Astrocyte (in vitro differentiated cells and primary cell): ENCODE results near the gene FCRLB. TPM values are rescaled to one million over a fixed set of nuclear protein-coding genes. Genes with fewer than 3 reads are reported as not detected.

Experiments
- DNase-seq: peaks from one replicate; pipeline ENCODE4 v3.0.0-alpha.2; 2010; ENCODE audit warnings: low read depth
- FAIRE-seq: peaks from 2 replicates; lab custom pipeline; 2011; peaks lifted over from hg19 to GRCh38; lab: Jason Lieb, UNC
- H2AFZ ChIP-seq: 2 replicates; pipeline ENCODE4 v1.6.0; 2012; ENCODE audit warnings: low read depth, low read length, inconsistent platforms
- H3K27ac ChIP-seq: 2 replicates; pipeline ENCODE4 v1.5.1; 2011; ENCODE audit warnings: low read depth, low read length, inconsistent platforms
- H3K27me3 ChIP-seq: 2 replicates; pipeline ENCODE4 v1.6.0; 2011; ENCODE audit warnings: low read length, inconsistent platforms; ENCODE audit not compliant: insufficient read depth
- H3K36me3 ChIP-seq: 2 replicates; pipeline ENCODE4 v1.5.1; 2011; ENCODE audit warnings: low read length, inconsistent platforms; ENCODE audit not compliant: insufficient read depth
- H3K4me1 ChIP-seq: 2 replicates; pipeline ENCODE4 v1.5.1; 2011; ENCODE audit warnings: low read length, inconsistent platforms; ENCODE audit not compliant: insufficient read depth
- H3K4me2 ChIP-seq: 2 replicates; pipeline ENCODE4 v1.6.0; 2012; ENCODE audit warnings: low read length, inconsistent platforms
- H3K4me3 ChIP-seq: 2 replicates; pipeline ENCODE4 v1.5.1; 2011; ENCODE audit warnings: low read depth, mild to moderate bottlenecking, low read length, inconsistent platforms; ENCODE audit not compliant: insufficient read depth
- H3K79me2 ChIP-seq: 2 replicates; pipeline ENCODE4 v1.6.0; 2012; ENCODE audit warnings: mild to moderate bottlenecking, low read length, inconsistent platforms; ENCODE audit not compliant: insufficient read depth
- H3K9ac ChIP-seq: 2 replicates; pipeline ENCODE4 v1.6.0; 2012; ENCODE audit warnings: mild to moderate bottlenecking, low read length, inconsistent platforms
- H3K9me3 ChIP-seq: 2 replicates; pipeline ENCODE4 v1.5.1; 2012; ENCODE audit warnings: low read depth, mild to moderate bottlenecking, low read length, inconsistent platforms; ENCODE audit not compliant: insufficient read depth
- H4K20me1 ChIP-seq: 2 replicates; pipeline ENCODE4 v1.6.0; 2012; ENCODE audit warnings: low read length, inconsistent platforms; ENCODE audit not compliant: insufficient read depth
- H3K27ac Mint-ChIP-seq: one replicate; pipeline ENCODE4 v1.8.0; 2021; ENCODE audit warnings: mild to moderate bottlenecking, mixed read lengths; ENCODE audit not compliant: unreplicated experiment
- H3K27me3 Mint-ChIP-seq: one replicate; pipeline ENCODE4 v1.8.0; 2021; ENCODE audit warnings: low read depth, mixed read lengths; ENCODE audit not compliant: unreplicated experiment
- H3K36me3 Mint-ChIP-seq: one replicate; pipeline ENCODE4 v1.8.0; 2021; ENCODE audit warnings: low read depth, mixed read lengths; ENCODE audit not compliant: unreplicated experiment
- H3K4me1 Mint-ChIP-seq: one replicate; pipeline ENCODE4 v1.8.0; 2021; ENCODE audit warnings: low read depth, mixed read lengths; ENCODE audit not compliant: unreplicated experiment
- H3K4me3 Mint-ChIP-seq: one replicate; pipeline ENCODE4 v1.8.0; 2021; ENCODE audit warnings: mild to moderate bottlenecking, moderate library complexity, mixed read lengths; ENCODE audit not compliant: unreplicated experiment
- H3K9me3 Mint-ChIP-seq: one replicate; pipeline ENCODE4 v1.8.0; 2021; ENCODE audit warnings: mild to moderate bottlenecking, mixed read lengths; ENCODE audit not compliant: unreplicated experiment
- EZH2 ChIP-seq: IDR thresholded peaks from 2 replicates; pipeline ENCODE4 v1.6.1; 2012; ENCODE audit warnings: mild to moderate bottlenecking, low read length, inconsistent platforms; ENCODE audit not compliant: insufficient read depth
- total RNA-seq: library from RNA; stranded (reverse); gene quantifications from 2 replicates; pipeline ENCODE4 v1.2.1, GENCODE V29; 2021
- TF ChIP-seq, protein P1 (sequence below): IDR thresholded peaks from 2 replicates; pipeline ENCODE4 v1.5.1; 2011; ENCODE audit warnings: low read depth, mild to moderate bottlenecking, inconsistent platforms, low read length, moderate library complexity; ENCODE audit not compliant: insufficient read depth

Gene FCRLB
- total RNA-seq, 1 donor from 2014 or later: 0.79 TPM

- Mint-ChIP-seq H3K36me3 (no peaks in the 10 kb centered on the region), H3K27ac (peak within 1 kb of the TSS; percentile 94), H3K4me3 (peak within 1 kb of the TSS; percentile 99), H3K27me3 (no peaks in the 10 kb centered on the region), H3K4me1 (peaks cover 3% of the 10 kb centered on the region), H3K9me3 (no peaks in the 10 kb centered on the region)
- Histone ChIP-seq H3K4me2 (peak within 1 kb of the TSS; percentile 96), H3K9me3 (no peaks in the 10 kb centered on the region), H4K20me1 (peaks cover 11% of the 10 kb centered on the region), H3K9ac (peak within 1 kb of the TSS; percentile 99), H3K27me3 (no peaks in the 10 kb centered on the region), H3K27ac (peak within 1 kb of the TSS; percentile 94), H2AFZ (peak within 1 kb of the TSS; percentile 98), H3K4me1 (peaks cover 9% of the 10 kb centered on the region), H3K79me2 (peaks cover 52% of the 10 kb centered on the region), H3K36me3 (no peaks in the 10 kb centered on the region), H3K4me3 (peak within 1 kb of the TSS; percentile 99)
- no peak for FAIRE-seq
- peak; percentile 95 for DNase-seq
- TF ChIP-seq EZH2: no peak
- TF ChIP-seq, protein P1, sequence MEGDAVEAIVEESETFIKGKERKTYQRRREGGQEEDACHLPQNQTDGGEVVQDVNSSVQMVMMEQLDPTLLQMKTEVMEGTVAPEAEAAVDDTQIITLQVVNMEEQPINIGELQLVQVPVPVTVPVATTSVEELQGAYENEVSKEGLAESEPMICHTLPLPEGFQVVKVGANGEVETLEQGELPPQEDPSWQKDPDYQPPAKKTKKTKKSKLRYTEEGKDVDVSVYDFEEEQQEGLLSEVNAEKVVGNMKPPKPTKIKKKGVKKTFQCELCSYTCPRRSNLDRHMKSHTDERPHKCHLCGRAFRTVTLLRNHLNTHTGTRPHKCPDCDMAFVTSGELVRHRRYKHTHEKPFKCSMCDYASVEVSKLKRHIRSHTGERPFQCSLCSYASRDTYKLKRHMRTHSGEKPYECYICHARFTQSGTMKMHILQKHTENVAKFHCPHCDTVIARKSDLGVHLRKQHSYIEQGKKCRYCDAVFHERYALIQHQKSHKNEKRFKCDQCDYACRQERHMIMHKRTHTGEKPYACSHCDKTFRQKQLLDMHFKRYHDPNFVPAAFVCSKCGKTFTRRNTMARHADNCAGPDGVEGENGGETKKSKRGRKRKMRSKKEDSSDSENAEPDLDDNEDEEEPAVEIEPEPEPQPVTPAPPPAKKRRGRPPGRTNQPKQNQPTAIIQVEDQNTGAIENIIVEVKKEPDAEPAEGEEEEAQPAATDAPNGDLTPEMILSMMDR: no peak
Observed at GRCh38 chr1:161766102-161766981, 45.0 kb downstream of the FCRLB start, which contains the start of gene ATF6. Gene ATF6, plus strand, starts transcription at chr1:161766320. Its CDS starts 41 bp downstream, at chr1:161766361.

DNA sequence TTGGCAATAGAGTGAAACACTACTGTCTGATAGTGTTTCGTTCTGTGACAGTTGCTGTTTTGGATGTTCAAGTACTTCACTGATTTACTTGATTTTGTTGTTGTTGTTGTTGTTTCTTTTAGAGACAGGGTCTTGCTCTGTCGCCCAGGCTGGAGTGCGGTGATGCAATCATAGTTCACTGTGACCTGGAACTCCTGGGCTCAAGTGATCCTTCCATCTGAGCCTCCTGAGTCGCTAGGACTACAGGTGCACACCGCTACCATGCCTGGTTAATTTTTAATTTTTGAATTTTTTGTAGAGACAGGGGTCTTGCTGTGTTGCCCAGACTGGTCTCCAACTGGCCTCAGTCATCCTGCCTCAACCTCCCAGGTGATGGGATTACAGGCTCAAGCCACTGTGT, 47.1 kb downstream of the FCRLB start:
- no peaks in the 10 kb centered on the region for H3K9me3 ChIP-seq
- H3K36me3 Mint-ChIP-seq: no peaks in the 10 kb centered on the region
- H3K4me3 Mint-ChIP-seq: no peak overlapping the region
- peaks cover 9% of the 10 kb centered on the region for H3K4me1 ChIP-seq
- H3K27me3 Mint-ChIP-seq: no peaks in the 10 kb centered on the region
- peaks cover 65% of the 10 kb centered on the region for H3K79me2 ChIP-seq
- no peak overlapping the region for H3K27ac Mint-ChIP-seq
- no peaks in the 10 kb centered on the region for H3K9me3 Mint-ChIP-seq
- no peak for FAIRE-seq
- no peak for DNase-seq
- H3K27ac ChIP-seq: no peak overlapping the region
- H3K4me1 Mint-ChIP-seq: peaks cover 3% of the 10 kb centered on the region
- no peaks in the 10 kb centered on the region for H3K36me3 ChIP-seq
- H3K9ac ChIP-seq: no peak overlapping the region
- no peak for TF ChIP-seq EZH2
- TF ChIP-seq, protein P1: no peak
- no peak overlapping the region for H3K4me2 ChIP-seq
- no peak overlapping the region for H2AFZ ChIP-seq
- no peak overlapping the region for H3K4me3 ChIP-seq
- no peaks in the 10 kb centered on the region for H3K27me3 ChIP-seq
- peaks cover 25% of the 10 kb centered on the region for H4K20me1 ChIP-seq
